Heart left ventricle (tissue), 13 donors: ENCODE data around the gene MITF.

Experiments
- POLR2A ChIP-seq, 2 donors: fragments of 450-650 bp; IDR thresholded peaks; one replicate each; pipeline ENCODE4 v1.6.1; 2017; ENCODE audit warnings: antibody characterized with exemption in 2 of 2, mild to moderate bottlenecking in 2 of 2, moderate library complexity in 2 of 2
- TF ChIP-seq, protein P1 (sequence below), 12 donors: fragments of 200-600 bp; sonication (generic) in 4 of 12; IDR thresholded peaks; one replicate each; pipeline versions ENCODE4 v1.5.0 to v1.8.0; 2018 to 2022; ENCODE audit warnings: antibody characterized with exemption in 12 of 12, mild to moderate bottlenecking in 5 of 12
- donor health status: ischemic (EF 13 %, LVEDD 7.1; RV severe dilation, severe dysfunction).
- donor health status: DM: no; HTN: yes; CAD: no.
- donor health status: DM: no; HTN: no; CAD: no.
- donor health status: ischemic (EF 25% LVEDD 6.9; RV normal size, moderate dysfunction).
- donor health status: ischemic (EF 25% LVEDD 5.7; RV mildly dilated, moderate dysfunction).
- donor health status: ischemic (EF 35%, LVEDD 5.7; RV mildly dilated, moderate dysfunction).
- donor health status: nonischemic (EF 11% LVEDD 7.7; RV severe dilation, severe dysfunction).
- donor health status: DM: yes; HTN: yes; CAD: no.
- donor health status: PGD.
- donor health status: ischemic (EF 29% LVEDD 5.4; RV normal size, mild dysfunction).
- donor health status: nonischemic (EF 23%, LVEDD 6.1; RV moderate dilation, normal function).

DNA sequence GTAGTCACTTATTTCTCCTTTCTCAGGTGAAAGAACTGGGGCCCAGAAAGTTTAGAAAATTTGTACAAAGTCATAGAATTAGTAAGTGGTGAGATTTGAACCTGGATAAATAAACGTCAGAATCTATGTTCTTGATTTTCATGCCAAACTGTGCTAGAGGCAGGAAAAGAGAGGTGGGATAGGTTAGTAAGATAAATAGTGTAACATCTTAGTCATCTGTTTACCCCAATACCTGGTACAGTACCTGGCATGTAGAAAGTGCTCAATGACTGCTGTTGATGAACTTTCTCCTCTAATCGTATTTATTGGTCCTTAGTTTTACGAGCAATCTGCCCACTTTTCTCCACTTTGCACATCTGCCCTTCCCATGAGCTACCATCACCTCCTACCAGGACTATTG lies 124.9 kb downstream of the MITF start:
- TF ChIP-seq, protein P1, sequence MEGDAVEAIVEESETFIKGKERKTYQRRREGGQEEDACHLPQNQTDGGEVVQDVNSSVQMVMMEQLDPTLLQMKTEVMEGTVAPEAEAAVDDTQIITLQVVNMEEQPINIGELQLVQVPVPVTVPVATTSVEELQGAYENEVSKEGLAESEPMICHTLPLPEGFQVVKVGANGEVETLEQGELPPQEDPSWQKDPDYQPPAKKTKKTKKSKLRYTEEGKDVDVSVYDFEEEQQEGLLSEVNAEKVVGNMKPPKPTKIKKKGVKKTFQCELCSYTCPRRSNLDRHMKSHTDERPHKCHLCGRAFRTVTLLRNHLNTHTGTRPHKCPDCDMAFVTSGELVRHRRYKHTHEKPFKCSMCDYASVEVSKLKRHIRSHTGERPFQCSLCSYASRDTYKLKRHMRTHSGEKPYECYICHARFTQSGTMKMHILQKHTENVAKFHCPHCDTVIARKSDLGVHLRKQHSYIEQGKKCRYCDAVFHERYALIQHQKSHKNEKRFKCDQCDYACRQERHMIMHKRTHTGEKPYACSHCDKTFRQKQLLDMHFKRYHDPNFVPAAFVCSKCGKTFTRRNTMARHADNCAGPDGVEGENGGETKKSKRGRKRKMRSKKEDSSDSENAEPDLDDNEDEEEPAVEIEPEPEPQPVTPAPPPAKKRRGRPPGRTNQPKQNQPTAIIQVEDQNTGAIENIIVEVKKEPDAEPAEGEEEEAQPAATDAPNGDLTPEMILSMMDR (IDR thresholded peaks at IDR 0.05): no peak
- TF ChIP-seq POLR2A (IDR thresholded peaks at IDR 0.05): no peak
